ENCODE data around the gene UBXN10.

UBXN10 gene

GRCh38 chr1:20147846-20148570 lies 37.9 kb upstream of the UBXN10 start:
- Mint-ChIP-seq H3K4me3 (no peak overlapping the region), H3K36me3 (ENCODE audit: low read depth) (no peaks in the 10 kb centered on the region), H3K27ac (no peak overlapping the region), H3K27me3 (peaks cover 35% of the 10 kb centered on the region), H3K4me1 (ENCODE audit: low read depth) (peaks cover 13% of the 10 kb centered on the region), H3K9me3 (no peaks in the 10 kb centered on the region)
- intact Hi-C loops (cut with micrococcal nuclease), result no loop called here

- Mint-ChIP-seq H3K27ac (no peak overlapping the region), H3K27me3 (peaks cover 34% of the 10 kb centered on the region), H3K4me3 (no peak overlapping the region), H3K9me3 (no peaks in the 10 kb centered on the region), H3K4me1 (ENCODE audit: low read depth) (peaks cover 16% of the 10 kb centered on the region), H3K36me3 (ENCODE audit: low read depth) (no peaks in the 10 kb centered on the region)
- intact Hi-C loops (cut with micrococcal nuclease), result no loop called here
Observed at GRCh38 chr1:20148571-20149500, 37.1 kb upstream of the UBXN10 start.

- H3K4me1 Mint-ChIP-seq (ENCODE audit: low read depth), result peaks cover 26% of the 10 kb centered on the region
- H3K27me3 Mint-ChIP-seq, result peaks cover 30% of the 10 kb centered on the region
- H3K9me3 Mint-ChIP-seq, result no peaks in the 10 kb centered on the region
- no peak overlapping the region for H3K4me3 Mint-ChIP-seq
- intact Hi-C loops (cut with micrococcal nuclease), result no loop called here
- no peaks in the 10 kb centered on the region for H3K36me3 Mint-ChIP-seq (ENCODE audit: low read depth)
- no peak overlapping the region for H3K27ac Mint-ChIP-seq
Observed at GRCh38 chr1:20149601-20150325, 36.1 kb upstream of the UBXN10 start.

- intact Hi-C loops (cut with micrococcal nuclease), result no loop called here
- Mint-ChIP-seq H3K27ac (no peak overlapping the region), H3K4me3 (no peak overlapping the region), H3K4me1 (ENCODE audit: low read depth) (peaks cover 28% of the 10 kb centered on the region), H3K36me3 (ENCODE audit: low read depth) (no peaks in the 10 kb centered on the region), H3K27me3 (peaks cover 30% of the 10 kb centered on the region), H3K9me3 (no peaks in the 10 kb centered on the region)
Observed at GRCh38 chr1:20150326-20150705, 35.6 kb upstream of the UBXN10 start.

- Mint-ChIP-seq H3K27me3 (peaks cover 30% of the 10 kb centered on the region), H3K4me1 (ENCODE audit: low read depth) (peaks cover 28% of the 10 kb centered on the region), H3K27ac (no peak overlapping the region), H3K4me3 (no peak overlapping the region), H3K36me3 (ENCODE audit: low read depth) (no peaks in the 10 kb centered on the region), H3K9me3 (no peaks in the 10 kb centered on the region)
- intact Hi-C loops (cut with micrococcal nuclease), result no loop called here
Observed at GRCh38 chr1:20150969-20151368, 34.9 kb upstream of the UBXN10 start.

- intact Hi-C loops (cut with micrococcal nuclease), result loop anchor here (1.0 to 2.0 kb wide), 3 partner anchors 51 to 233 kb away; no protein-coding TSS in a partner anchor
- Mint-ChIP-seq H3K27ac (peak overlapping the region; percentile 78), H3K4me3 (peak overlapping the region; percentile 50), H3K27me3 (peaks cover 29% of the 10 kb centered on the region), H3K9me3 (peaks cover 2% of the 10 kb centered on the region), H3K36me3 (ENCODE audit: low read depth) (no peaks in the 10 kb centered on the region), H3K4me1 (ENCODE audit: low read depth) (peaks cover 28% of the 10 kb centered on the region)
Observed at GRCh38 chr1:20151906-20152598, 33.8 kb upstream of the UBXN10 start.

- Mint-ChIP-seq H3K4me3 (no peak overlapping the region), H3K9me3 (peaks cover 7% of the 10 kb centered on the region), H3K36me3 (ENCODE audit: low read depth) (no peaks in the 10 kb centered on the region), H3K27me3 (peaks cover 31% of the 10 kb centered on the region), H3K4me1 (ENCODE audit: low read depth) (peaks cover 28% of the 10 kb centered on the region), H3K27ac (peak overlapping the region; percentile 78)
- intact Hi-C loops (cut with micrococcal nuclease), result loop anchor here (1.0 to 2.0 kb wide), 3 partner anchors 51 to 234 kb away; no protein-coding TSS in a partner anchor
Observed at GRCh38 chr1:20152599-20152930, 33.3 kb upstream of the UBXN10 start.

GRCh38 chr1:20153000-20153418 lies 32.9 kb upstream of the UBXN10 start:
- H3K4me1 Mint-ChIP-seq (ENCODE audit: low read depth), result peaks cover 28% of the 10 kb centered on the region
- peaks cover 12% of the 10 kb centered on the region for H3K9me3 Mint-ChIP-seq
- peak overlapping the region; percentile 78 for H3K27ac Mint-ChIP-seq
- no peaks in the 10 kb centered on the region for H3K36me3 Mint-ChIP-seq (ENCODE audit: low read depth)
- no peak overlapping the region for H3K4me3 Mint-ChIP-seq
- H3K27me3 Mint-ChIP-seq, result peaks cover 29% of the 10 kb centered on the region
- intact Hi-C loops (cut with micrococcal nuclease), result loop anchor here (1.0 to 2.0 kb wide), 3 partner anchors 52 to 234 kb away; no protein-coding TSS in a partner anchor

- Mint-ChIP-seq H3K36me3 (ENCODE audit: low read depth) (no peaks in the 10 kb centered on the region), H3K4me3 (no peak overlapping the region)
- intact Hi-C loops (cut with micrococcal nuclease), result no loop called here
Observed at GRCh38 chr1:20154301-20154831, 31.5 kb upstream of the UBXN10 start.

GRCh38 chr1:20158358-20159070 lies 27.4 kb upstream of the UBXN10 start:
- Mint-ChIP-seq H3K27me3 (peaks cover 8% of the 10 kb centered on the region), H3K27ac (no peak overlapping the region), H3K36me3 (ENCODE audit: low read depth) (peaks cover 6% of the 10 kb centered on the region)

More at GRCh38 chr1:20154301-20154831, 31.5 kb upstream of the UBXN10 start:
- H3K27ac Mint-ChIP-seq, result peak overlapping the region; percentile 78
- peaks cover 28% of the 10 kb centered on the region for H3K4me1 Mint-ChIP-seq (ENCODE audit: low read depth)
- peaks cover 26% of the 10 kb centered on the region for H3K27me3 Mint-ChIP-seq
- H3K9me3 Mint-ChIP-seq, result peaks cover 25% of the 10 kb centered on the region

GRCh38 chr1:20160034-20160433 lies 25.9 kb upstream of the UBXN10 start:
- Mint-ChIP-seq H3K27ac (no peak overlapping the region), H3K36me3 (ENCODE audit: low read depth) (peaks cover 6% of the 10 kb centered on the region), H3K9me3 (peaks cover 80% of the 10 kb centered on the region), H3K4me1 (ENCODE audit: low read depth) (peaks cover 6% of the 10 kb centered on the region), H3K4me3 (no peak overlapping the region), H3K27me3 (peaks cover 14% of the 10 kb centered on the region)
- intact Hi-C loops (cut with micrococcal nuclease), result no loop called here

More at GRCh38 chr1:20158358-20159070, 27.4 kb upstream of the UBXN10 start:
- intact Hi-C loops (cut with micrococcal nuclease), result no loop called here
- Mint-ChIP-seq H3K4me3 (no peak overlapping the region), H3K9me3 (peaks cover 67% of the 10 kb centered on the region), H3K4me1 (ENCODE audit: low read depth) (peaks cover 14% of the 10 kb centered on the region)

GRCh38 chr1:20164694-20165202 lies 21.1 kb upstream of the UBXN10 start:
- no peak overlapping the region for H3K4me3 Mint-ChIP-seq
- peaks cover 24% of the 10 kb centered on the region for H3K27me3 Mint-ChIP-seq
- peaks cover 6% of the 10 kb centered on the region for H3K36me3 Mint-ChIP-seq (ENCODE audit: low read depth)
- H3K27ac Mint-ChIP-seq, result no peak overlapping the region
- peaks cover 19% of the 10 kb centered on the region for H3K4me1 Mint-ChIP-seq (ENCODE audit: low read depth)
- intact Hi-C loops (cut with micrococcal nuclease), result no loop called here
- peaks cover 54% of the 10 kb centered on the region for H3K9me3 Mint-ChIP-seq

Data from dendritic cell treated with granulocyte-macrophage colony-stimulating factor and Interleukin-4, amounts not matched to agents 40 ng/mL and 50 ng/mL, for 4 days (primary cell).